ENCODE measurements around the gene TMED6. TPM values are rescaled to one million over a fixed set of nuclear protein-coding genes. Genes with fewer than 3 reads are reported as not detected.

TMED6 gene
- total and polyA plus RNA-seq, 2 donors (not counting 1 experiment from before 2014, with no cell fraction given) = 0.08 TPM; not detected in 1

DNA sequence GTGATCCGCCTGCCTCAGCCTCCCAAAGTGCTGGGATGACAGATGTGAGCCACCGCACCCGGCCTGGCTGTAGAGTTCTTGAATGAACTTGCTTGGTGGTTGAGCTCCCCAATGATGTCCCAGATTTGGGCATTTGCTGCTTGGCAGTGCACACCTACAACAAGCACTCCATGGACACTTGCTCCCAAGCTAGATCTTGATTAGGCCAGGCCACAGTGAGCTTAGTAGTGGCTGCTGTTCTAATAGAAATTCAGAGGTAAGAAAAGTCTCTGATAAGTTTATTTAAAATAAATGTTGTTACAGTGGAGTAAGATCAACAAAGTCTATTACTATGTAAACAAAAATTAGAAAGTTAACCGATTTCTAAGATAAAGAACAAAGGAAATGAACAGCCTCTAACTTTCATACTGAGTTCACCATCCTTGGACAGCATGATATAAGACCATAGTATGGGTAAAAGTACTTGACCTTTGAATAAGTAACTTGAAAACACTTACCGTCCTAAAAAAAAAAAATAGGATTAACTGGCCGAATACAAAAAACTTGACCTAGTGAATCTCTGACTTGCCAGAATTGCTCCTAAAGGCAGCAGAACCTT, 951 bp downstream of the TMED6 start:
- Histone ChIP-seq H3K4me1 (ENCODE audit: control insufficient read depth, extremely low read depth, insufficient read depth, low read length) (no peaks in the 10 kb centered on the region), H3K9me3 (ENCODE audit: control insufficient read depth, insufficient read depth, low read depth, low read length) (no peaks in the 10 kb centered on the region)

DNA sequence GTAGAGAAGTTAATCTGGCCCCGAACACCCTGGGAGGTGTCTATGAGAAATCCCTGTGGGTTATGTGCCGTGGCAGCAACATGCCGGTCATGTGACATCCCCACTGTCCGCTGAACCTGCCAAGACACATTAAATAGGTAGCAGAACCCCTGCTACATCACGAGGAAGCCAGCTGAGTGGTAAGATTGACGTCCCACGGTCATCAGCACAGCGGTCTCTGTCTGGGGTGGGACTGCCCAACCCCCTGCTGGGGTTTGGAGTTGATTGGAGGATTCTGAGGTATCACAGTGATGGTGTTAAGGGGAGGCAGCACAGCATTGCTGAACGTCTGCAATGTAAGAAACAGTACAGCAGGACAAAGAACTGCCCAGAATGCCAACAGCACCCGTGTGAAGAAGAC, 2.0 kb downstream of the TMED6 start:
- no peaks in the 10 kb centered on the region for H4K20me1 ChIP-seq (ENCODE audit: control insufficient read depth, extremely low read depth, insufficient read depth, low read length)
- no peaks in the 10 kb centered on the region for H3K4me1 ChIP-seq (ENCODE audit: control insufficient read depth, extremely low read depth, insufficient read depth, low read length)
- no peaks in the 10 kb centered on the region for H3K79me2 ChIP-seq (ENCODE audit: control insufficient read depth, insufficient read depth, low read length)
- H3K9ac ChIP-seq (ENCODE audit: insufficient read depth, low read length) = no peak overlapping the region
- no peak overlapping the region for H2AFZ ChIP-seq (ENCODE audit: low read length)
- H3K9me3 ChIP-seq (ENCODE audit: control insufficient read depth, insufficient read depth, low read depth, low read length) = no peaks in the 10 kb centered on the region
- H3K36me3 ChIP-seq (ENCODE audit: control insufficient read depth, insufficient read depth, low read length) = peaks cover 5% of the 10 kb centered on the region
- no peaks in the 10 kb centered on the region for H3K27me3 ChIP-seq (ENCODE audit: control insufficient read depth, insufficient read depth, low read length)
- TF ChIP-seq, protein P1, sequence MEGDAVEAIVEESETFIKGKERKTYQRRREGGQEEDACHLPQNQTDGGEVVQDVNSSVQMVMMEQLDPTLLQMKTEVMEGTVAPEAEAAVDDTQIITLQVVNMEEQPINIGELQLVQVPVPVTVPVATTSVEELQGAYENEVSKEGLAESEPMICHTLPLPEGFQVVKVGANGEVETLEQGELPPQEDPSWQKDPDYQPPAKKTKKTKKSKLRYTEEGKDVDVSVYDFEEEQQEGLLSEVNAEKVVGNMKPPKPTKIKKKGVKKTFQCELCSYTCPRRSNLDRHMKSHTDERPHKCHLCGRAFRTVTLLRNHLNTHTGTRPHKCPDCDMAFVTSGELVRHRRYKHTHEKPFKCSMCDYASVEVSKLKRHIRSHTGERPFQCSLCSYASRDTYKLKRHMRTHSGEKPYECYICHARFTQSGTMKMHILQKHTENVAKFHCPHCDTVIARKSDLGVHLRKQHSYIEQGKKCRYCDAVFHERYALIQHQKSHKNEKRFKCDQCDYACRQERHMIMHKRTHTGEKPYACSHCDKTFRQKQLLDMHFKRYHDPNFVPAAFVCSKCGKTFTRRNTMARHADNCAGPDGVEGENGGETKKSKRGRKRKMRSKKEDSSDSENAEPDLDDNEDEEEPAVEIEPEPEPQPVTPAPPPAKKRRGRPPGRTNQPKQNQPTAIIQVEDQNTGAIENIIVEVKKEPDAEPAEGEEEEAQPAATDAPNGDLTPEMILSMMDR (conservative IDR thresholded peaks at IDR 0.05 in 1 of 2, IDR thresholded peaks at IDR 0.05 in 1 of 2; ENCODE audit: low read depth in 1 of 2, low read length in 2 of 2) = no peak
- no peak for TF ChIP-seq EZH2 (IDR thresholded peaks at IDR 0.05; ENCODE audit: low read length, missing control alignments)
- H3K4me3 ChIP-seq (replicated peaks in 1 of 4; ENCODE audit: control extremely low read depth in 1 of 4, insufficient read depth in 1 of 4, low read depth in 3 of 4, low read length in 4 of 4) = no peak overlapping the region
- no peak for DNase-seq (ENCODE audit: low read depth in 2 of 2)
- no peak overlapping the region for H3K4me2 ChIP-seq (ENCODE audit: extremely low read depth, insufficient read depth, low read length)
- H3K27ac ChIP-seq (ENCODE audit: insufficient read depth, low read length) = no peak overlapping the region

More for the DNA sequence above, 951 bp downstream of the TMED6 start:
- Histone ChIP-seq H3K4me3 (replicated peaks in 1 of 4; ENCODE audit: control extremely low read depth in 1 of 4, insufficient read depth in 1 of 4, low read depth in 3 of 4, low read length in 4 of 4) (no peak overlapping the region), H4K20me1 (ENCODE audit: control insufficient read depth, extremely low read depth, insufficient read depth, low read length) (no peaks in the 10 kb centered on the region), H3K27me3 (ENCODE audit: control insufficient read depth, insufficient read depth, low read length) (no peaks in the 10 kb centered on the region), H3K79me2 (ENCODE audit: control insufficient read depth, insufficient read depth, low read length) (no peaks in the 10 kb centered on the region), H3K9ac (ENCODE audit: insufficient read depth, low read length) (no peak overlapping the region), H2AFZ (ENCODE audit: low read length) (no peak overlapping the region), H3K4me2 (ENCODE audit: extremely low read depth, insufficient read depth, low read length) (no peak overlapping the region), H3K36me3 (ENCODE audit: control insufficient read depth, insufficient read depth, low read length) (peaks cover 5% of the 10 kb centered on the region), H3K27ac (ENCODE audit: insufficient read depth, low read length) (no peak overlapping the region)
- DNase-seq (ENCODE audit: low read depth in 2 of 2) = no peak
- TF ChIP-seq EZH2 (IDR thresholded peaks at IDR 0.05; ENCODE audit: low read length, missing control alignments) = no peak
- TF ChIP-seq, protein P1 (conservative IDR thresholded peaks at IDR 0.05 in 1 of 2, IDR thresholded peaks at IDR 0.05 in 1 of 2; ENCODE audit: low read depth in 1 of 2, low read length in 2 of 2) = no peak

DNA sequence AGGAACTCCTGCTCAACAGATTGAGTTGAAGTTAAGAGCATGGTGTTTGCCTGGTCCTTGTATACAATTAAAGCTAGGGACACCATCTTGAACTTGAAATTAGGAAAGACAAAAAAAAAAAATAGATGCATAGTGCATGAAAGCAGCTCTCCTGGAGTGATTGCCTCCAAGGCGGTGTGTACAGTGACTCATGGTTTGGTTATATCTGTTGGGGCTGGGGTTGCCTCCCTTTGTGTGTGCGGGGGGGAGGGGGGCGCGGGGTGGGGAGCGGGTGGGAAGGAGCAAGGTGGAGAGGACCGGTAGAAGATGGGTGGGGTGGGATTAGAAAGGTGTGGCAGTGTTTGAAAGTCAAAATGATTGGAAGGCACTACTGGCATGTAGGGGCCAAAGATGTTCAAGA, 3.4 kb downstream of the TMED6 start:
- H3K9ac ChIP-seq (ENCODE audit: insufficient read depth, low read length) = no peak overlapping the region
- H2AFZ ChIP-seq (ENCODE audit: low read length) = no peak overlapping the region
- no peaks in the 10 kb centered on the region for H3K9me3 ChIP-seq (ENCODE audit: control insufficient read depth, insufficient read depth, low read depth, low read length)
- H3K36me3 ChIP-seq (ENCODE audit: control insufficient read depth, insufficient read depth, low read length) = peaks cover 6% of the 10 kb centered on the region
- no peaks in the 10 kb centered on the region for H3K4me1 ChIP-seq (ENCODE audit: control insufficient read depth, extremely low read depth, insufficient read depth, low read length)
- DNase-seq (ENCODE audit: low read depth in 2 of 2) = no peak
- no peak overlapping the region for H3K4me3 ChIP-seq (replicated peaks in 1 of 4; ENCODE audit: control extremely low read depth in 1 of 4, insufficient read depth in 1 of 4, low read depth in 3 of 4, low read length in 4 of 4)
- no peaks in the 10 kb centered on the region for H3K79me2 ChIP-seq (ENCODE audit: control insufficient read depth, insufficient read depth, low read length)
- no peak overlapping the region for H3K27ac ChIP-seq (ENCODE audit: insufficient read depth, low read length)
- H3K27me3 ChIP-seq (ENCODE audit: control insufficient read depth, insufficient read depth, low read length) = no peaks in the 10 kb centered on the region
- no peak for TF ChIP-seq EZH2 (IDR thresholded peaks at IDR 0.05; ENCODE audit: low read length, missing control alignments)
- TF ChIP-seq, protein P1 (conservative IDR thresholded peaks at IDR 0.05 in 1 of 2, IDR thresholded peaks at IDR 0.05 in 1 of 2; ENCODE audit: low read depth in 1 of 2, low read length in 2 of 2) = no peak
- H3K4me2 ChIP-seq (ENCODE audit: extremely low read depth, insufficient read depth, low read length) = no peak overlapping the region
- no peaks in the 10 kb centered on the region for H4K20me1 ChIP-seq (ENCODE audit: control insufficient read depth, extremely low read depth, insufficient read depth, low read length)

Measured in fibroblast of lung (primary cell).